Thyroid gland (tissue), 4 donors: Measurements from ENCODE around the gene GALNT2. TPM values are rescaled to one million over a fixed set of nuclear protein-coding genes. Genes with fewer than 3 reads are reported as not detected.
A peak's percentile ranks its signal among the peaks of the same experiment; 100 is the strongest.

ENCODE experiments used
- DNase-seq, 2 donors: peaks; one replicate each; pipeline ENCODE4 v3.0.0-alpha.2; 2019
- H3K27ac ChIP-seq, 3 donors: fragments of 200-600 bp; sonication (generic); 1 replicate in 2 of 3; 2 replicates in 1 of 3; pipeline ENCODE4 v1.5.1; 2016 to 2019; ENCODE audit warnings: mild to moderate bottlenecking in 1 of 3, moderate library complexity in 1 of 3
- H3K27me3 ChIP-seq: fragments of 200-600 bp; sonication (generic); one replicate; pipeline ENCODE4 v1.5.1; 2019
- H3K36me3 ChIP-seq, 2 donors: fragments of 200-600 bp; sonication (generic); one replicate each; pipeline ENCODE4 v1.5.1; 2016 to 2019
- H3K4me1 ChIP-seq, 2 donors: fragments of 200-600 bp; sonication (generic); one replicate each; pipeline ENCODE4 v1.5.1; 2017 to 2019
- H3K4me3 ChIP-seq, 3 donors: fragments of 200-600 bp; sonication (generic); replicated peaks in 1 of 3; 1 replicate in 2 of 3; 2 replicates in 1 of 3; pipeline ENCODE4 v1.5.1; 2016; ENCODE audit warnings: mild to moderate bottlenecking in 1 of 3
- H3K9me3 ChIP-seq: fragments of 200-600 bp; sonication (generic); one replicate; pipeline ENCODE4 v1.5.1; 2017
- CTCF ChIP-seq, 6 experiments: fragments of 200-600 bp in 3 of 6; fragments of 450-650 bp in 3 of 6; sonication (generic) in 3 of 6; IDR thresholded peaks; one replicate each; pipeline ENCODE4 v1.5.1; 2016 to 2019; ENCODE audit warnings: antibody characterized with exemption in 6 of 6, mild to moderate bottlenecking in 2 of 6, inconsistent platforms in 1 of 6, moderate library complexity in 1 of 6
- POLR2A ChIP-seq, 2 donors: fragments of 450-650 bp; IDR thresholded peaks; one replicate each; pipeline ENCODE4 v1.6.1; 2017; ENCODE audit warnings: antibody characterized with exemption in 2 of 2, mild to moderate bottlenecking in 2 of 2, moderate library complexity in 1 of 2
- WGBS, 2 donors: methylation state at CpG; one replicate each; pipeline ENCODE4 v1.1.5; 2017; 5-methylcytosine and 5-hydroxymethylcytosine counted together
- intact Hi-C: fragments of 100-400 bp; cut with DNase I; formaldehyde crosslinking; loops from one replicate; pipeline ENCODE4 v1.15.1; 2023
- total RNA-seq, 4 donors: library from RNA; depleted of rRNA; stranded (reverse); fragments of >200 nt; gene quantifications; one replicate each; pipeline ENCODE4 v1.2.3, GENCODE V29; 2016

GALNT2 gene
- total RNA-seq, 4 donors from 2014 or later, result 26.2 to 48.9 (median 42.3) TPM

- no peaks in the 10 kb centered on the region for H3K36me3 ChIP-seq
- H3K4me3 ChIP-seq, result no peak overlapping the region
- no peaks in the 10 kb centered on the region for H3K27me3 ChIP-seq
- no peaks in the 10 kb centered on the region for H3K9me3 ChIP-seq
- peaks cover 0 to 5% of the 10 kb centered on the region in 2 donors for H3K4me1 ChIP-seq
- TF ChIP-seq POLR2A (IDR thresholded peaks at IDR 0.05) (no peak), CTCF (IDR thresholded peaks at IDR 0.05) (no peak)
- intact Hi-C loops, result no loop called here
- no peak for DNase-seq
- WGBS, 2 donors, result 86% methylated on average over 14 of the region's 14 CpGs
- H3K27ac ChIP-seq, result no peak overlapping the region
Measured at GRCh38 chr1:230288641-230289349, 221.8 kb downstream of the GALNT2 start.

GRCh38 chr1:230289350-230289644 lies 222.3 kb downstream of the GALNT2 start:
- WGBS, 2 donors, result 88 to 97% methylated on average over 5 of the region's 5 CpGs
- no peak for TF ChIP-seq POLR2A (IDR thresholded peaks at IDR 0.05)
- TF ChIP-seq CTCF (IDR thresholded peaks at IDR 0.05), result no peak
- no peaks in the 10 kb centered on the region for H3K27me3 ChIP-seq
- intact Hi-C loops, result no loop called here
- no peaks in the 10 kb centered on the region for H3K36me3 ChIP-seq
- H3K9me3 ChIP-seq, result no peaks in the 10 kb centered on the region
- peaks cover 0 to 5% of the 10 kb centered on the region in 2 donors for H3K4me1 ChIP-seq
- no peak for DNase-seq
- no peak overlapping the region for H3K27ac ChIP-seq
- no peak overlapping the region for H3K4me3 ChIP-seq

DNA sequence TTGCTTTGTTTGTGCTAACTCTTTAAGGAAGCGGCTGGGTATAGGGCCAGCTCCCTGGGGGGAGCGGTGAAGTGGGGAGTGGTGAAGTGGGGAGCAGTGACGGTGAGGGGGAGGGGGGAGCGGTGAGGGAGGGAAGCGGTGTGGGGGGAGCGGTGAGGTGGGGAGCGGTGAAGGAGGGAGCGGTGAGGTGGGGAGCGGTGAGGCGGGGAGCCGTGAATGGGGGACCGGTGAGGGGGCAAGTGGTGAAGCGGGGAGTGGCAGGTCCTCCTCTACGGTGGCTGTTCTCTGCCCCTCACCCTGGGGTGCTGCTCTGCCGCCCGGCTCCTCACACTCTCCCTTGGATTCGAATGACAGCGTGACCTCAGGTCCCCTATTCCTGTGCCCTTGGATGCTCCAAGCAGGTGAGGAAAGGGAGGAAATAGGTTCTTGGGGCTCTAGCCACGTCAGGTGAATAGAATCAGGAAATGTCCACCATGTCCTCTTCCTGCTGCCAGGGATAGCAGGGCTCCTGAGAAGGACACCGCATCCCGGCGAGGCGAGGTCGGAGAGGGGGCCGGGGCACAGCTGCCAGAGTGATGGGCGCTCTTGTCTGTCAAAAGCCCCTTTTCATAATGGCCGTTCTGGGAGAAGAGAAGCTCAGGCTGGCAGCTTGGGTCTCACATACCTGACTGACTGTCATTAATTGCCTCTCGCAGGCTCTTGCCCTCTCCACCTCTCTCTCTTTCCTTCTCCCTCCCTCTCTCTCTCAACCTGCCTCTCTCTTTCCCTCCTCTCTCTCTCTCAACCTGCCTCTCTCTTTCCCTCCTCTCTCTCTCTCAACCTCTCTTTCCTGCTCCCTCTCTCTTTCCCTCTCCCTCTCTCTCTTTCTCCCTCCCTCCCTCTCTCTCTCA lies 224.9 kb downstream of the GALNT2 start:
- intact Hi-C loops, result no loop called here
- Histone ChIP-seq H3K27ac (no peak overlapping the region), H3K9me3 (no peaks in the 10 kb centered on the region), H3K36me3 (no peaks in the 10 kb centered on the region), H3K4me3 (no peak overlapping the region), H3K27me3 (no peaks in the 10 kb centered on the region), H3K4me1 (peaks cover 0 to 5% of the 10 kb centered on the region in 2 donors)
- WGBS, 2 donors, result 44 to 53% methylated on average over 22 to 28 of the region's 28 CpGs
- no peak for TF ChIP-seq POLR2A (IDR thresholded peaks at IDR 0.05)
- peak in 1 of 6 experiments; percentile 28 for TF ChIP-seq CTCF (IDR thresholded peaks at IDR 0.05)
- DNase-seq, result peak; percentile 21 to 28

- no peak overlapping the region for H3K4me3 ChIP-seq
- no peaks in the 10 kb centered on the region for H3K27me3 ChIP-seq
- no peak overlapping the region for H3K27ac ChIP-seq
- intact Hi-C loops, result no loop called here
- peak; percentile 37 to 44 for DNase-seq
- H3K36me3 ChIP-seq, result no peaks in the 10 kb centered on the region
- 45 to 46% methylated on average over 11 to 12 of the region's 12 CpGs for WGBS, 2 donors
- H3K4me1 ChIP-seq, result peaks cover 0 to 5% of the 10 kb centered on the region in 2 donors
- TF ChIP-seq POLR2A (IDR thresholded peaks at IDR 0.05), result no peak
- no peak for TF ChIP-seq CTCF (IDR thresholded peaks at IDR 0.05)
- H3K9me3 ChIP-seq, result no peaks in the 10 kb centered on the region
Measured at GRCh38 chr1:230292689-230293389, 225.8 kb downstream of the GALNT2 start.
